A673 (cell line): ENCODE measurements around the gene MON2. TPM values are rescaled to one million over a fixed set of nuclear protein-coding genes. Genes with fewer than 3 reads are reported as not detected.

Experiments used
- BruUV-seq: library from RNA; stranded (reverse); fragments of 400-500 nt; replicated peaks from 2 replicates; lab custom pipeline; 2021; lab: Mats Ljungman, UMichigan
- CTCF ChIA-PET: fragments of 300-600 bp; sonication (Branson Sonifier 250); formaldehyde crosslinking; loops from one replicate; lab custom pipeline; 2022; ENCODE audit warnings: antibody characterized with exemption; lab: Charles Lee
- POLR2A ChIA-PET: fragments of 300-600 bp; sonication (Branson Sonifier 250); formaldehyde crosslinking; loops from one replicate; lab custom pipeline; 2022; ENCODE audit warnings: antibody characterized with exemption; ENCODE audit not compliant: low non-redundant PET; lab: Charles Lee
- DNase-seq: peaks from one replicate; pipeline ENCODE4 v3.0.0-alpha.2; 2015; ENCODE audit warnings: low spot score
- H3K27ac ChIP-seq: fragments of 200-600 bp; sonication (generic); 2 replicates; pipeline ENCODE4 v1.5.1; 2016; ENCODE audit warnings: mixed run types, low read depth, mild to moderate bottlenecking, mixed read lengths, antibody characterized with exemption, low read length; ENCODE audit not compliant: poor library complexity, severe bottlenecking
- H3K27me3 ChIP-seq: fragments of 200-600 bp; sonication (generic); replicated peaks from 2 replicates; pipeline ENCODE4 v1.6.1; 2017; ENCODE audit warnings: mixed run types, low read depth, mild to moderate bottlenecking, mixed read lengths, antibody characterized with exemption, low read length; ENCODE audit not compliant: insufficient read depth, poor library complexity
- H3K36me3 ChIP-seq: fragments of 200-600 bp; sonication (generic); 2 replicates; pipeline ENCODE4 v1.6.1; 2016; ENCODE audit warnings: mixed run types, mild to moderate bottlenecking, mixed read lengths, antibody characterized with exemption, low read length; ENCODE audit not compliant: insufficient read depth, poor library complexity, severe bottlenecking
- H3K4me1 ChIP-seq: fragments of 200-600 bp; sonication (generic); 2 replicates; pipeline ENCODE4 v1.6.1; 2017; ENCODE audit warnings: mixed run types, mild to moderate bottlenecking, mixed read lengths, antibody characterized with exemption, low read length; ENCODE audit not compliant: insufficient read depth, poor library complexity, severe bottlenecking
- H3K4me3 ChIP-seq: fragments of 200-600 bp; sonication (generic); 2 replicates; pipeline ENCODE4 v1.5.1; 2016; ENCODE audit warnings: low read depth, mixed run types, mild to moderate bottlenecking, mixed read lengths, low read length; ENCODE audit not compliant: poor library complexity, severe bottlenecking
- H3K9me3 ChIP-seq: fragments of 200-600 bp; sonication (generic); 2 replicates; pipeline ENCODE4 v1.6.1; 2016; ENCODE audit warnings: mixed run types, low read depth, mild to moderate bottlenecking, mixed read lengths, antibody characterized with exemption, low read length; ENCODE audit not compliant: poor library complexity, severe bottlenecking
- CTCF ChIP-seq: fragments of 300-800, 200-600 bp; sonication (generic); conservative IDR thresholded peaks from 2 replicates; pipeline ENCODE4 v1.5.1; 2017; ENCODE audit warnings: low read depth, mild to moderate bottlenecking, antibody characterized with exemption, low read length, moderate library complexity, mixed read lengths
- EZH2 ChIP-seq: fragments of 200-600 bp; sonication (generic); IDR thresholded peaks from 2 replicates; pipeline ENCODE4 v1.6.1; 2017; ENCODE audit warnings: borderline replicate concordance, low read depth, mild to moderate bottlenecking, mixed read lengths, antibody characterized with exemption, low read length; ENCODE audit not compliant: poor library complexity, severe bottlenecking
- intact Hi-C: fragments of 100-400 bp; cut with micrococcal nuclease; formaldehyde crosslinking; loops from one replicate; pipeline ENCODE4 v1.10.0; 2022; ENCODE audit not compliant: unreplicated experiment
- total RNA-seq: library from RNA; stranded (reverse); gene quantifications from 2 replicates; pipeline ENCODE4 v1.2.3, GENCODE V29; 2021

Gene MON2
- total RNA-seq, 1 experiment from 2014 or later = 36.0 TPM

GRCh38 chr12:62604373-62604772 lies 137.7 kb downstream of the MON2 start:
- DNase-seq = no peak
- Histone ChIP-seq H3K9me3 (no peaks in the 10 kb centered on the region), H3K4me3 (peak overlapping the region; percentile 75), H3K36me3 (no peaks in the 10 kb centered on the region), H3K27ac (peak overlapping the region; percentile 99), H3K4me1 (peaks cover 19% of the 10 kb centered on the region), H3K27me3 (no peaks in the 10 kb centered on the region)
- ChIA-PET CTCF (no interaction called here), POLR2A (no interaction called here)
- intact Hi-C loops = loop anchor here (5.0 kb wide), 1 partner anchor 108 kb away; no protein-coding TSS in a partner anchor
- BruUV-seq = no TSS peak
- TF ChIP-seq CTCF (no peak), EZH2 (no peak)

- H3K4me1 ChIP-seq = peaks cover 19% of the 10 kb centered on the region
- no peak for TF ChIP-seq CTCF
- TF ChIP-seq EZH2 = no peak
- no peaks in the 10 kb centered on the region for H3K9me3 ChIP-seq
- no peaks in the 10 kb centered on the region for H3K27me3 ChIP-seq
- no peaks in the 10 kb centered on the region for H3K36me3 ChIP-seq
- no peak for DNase-seq
- H3K4me3 ChIP-seq = peak overlapping the region; percentile 75
- ChIA-PET POLR2A (no interaction called here), CTCF (interaction anchor here (1.2 kb wide), 1 partner anchor 464 kb away, joined by 3 read pairs; no protein-coding TSS in a partner anchor)
- intact Hi-C loops = loop anchor here (5.0 kb wide), 1 partner anchor 107 kb away; no protein-coding TSS in a partner anchor
- no peak overlapping the region for H3K27ac ChIP-seq
- no TSS peak for BruUV-seq
Observed at GRCh38 chr12:62604871-62605270, 138.2 kb downstream of the MON2 start.

DNA sequence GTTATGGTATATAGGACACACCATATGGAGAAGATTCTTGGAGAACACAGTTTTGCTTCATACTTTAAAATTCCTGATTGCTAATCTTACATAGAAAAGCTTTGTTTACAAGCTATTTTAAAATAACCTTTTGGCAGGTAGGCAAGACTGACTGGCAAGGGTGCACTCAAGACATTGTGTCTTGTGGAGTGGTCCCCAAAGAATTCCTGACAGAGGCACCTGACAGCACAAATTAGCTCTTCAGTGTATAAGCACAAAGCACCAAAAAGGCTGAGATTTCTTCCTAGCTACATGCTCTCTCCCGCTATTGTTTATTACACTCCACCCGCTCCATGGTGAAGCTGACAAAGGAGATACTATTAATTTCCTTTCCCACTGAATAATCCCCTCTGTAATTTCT lies 139.4 kb downstream of the MON2 start:
- H3K9me3 ChIP-seq = no peaks in the 10 kb centered on the region
- H3K4me1 ChIP-seq = peaks cover 19% of the 10 kb centered on the region
- H3K36me3 ChIP-seq = no peaks in the 10 kb centered on the region
- no peak overlapping the region for H3K4me3 ChIP-seq
- ChIA-PET POLR2A (interaction anchor here (0.6 kb wide), 1 partner anchor 395 kb away, joined by 8 read pairs; no protein-coding TSS in a partner anchor), CTCF (interaction anchor here (1.2 kb wide), 1 partner anchor 463 kb away, joined by 3 read pairs; no protein-coding TSS in a partner anchor)
- intact Hi-C loops = no loop called here
- DNase-seq = no peak
- H3K27ac ChIP-seq = no peak overlapping the region
- no peaks in the 10 kb centered on the region for H3K27me3 ChIP-seq
- no peak for TF ChIP-seq EZH2
- no peak for TF ChIP-seq CTCF
- no TSS peak for BruUV-seq
